Umbilical cord (tissue), 2 donors: ENCODE results near the gene RELN. TPM values are rescaled to one million over a fixed set of nuclear protein-coding genes. Genes with fewer than 3 reads are reported as not detected.
"Not testable (repeated sequence)": the region's sequence is repeated elsewhere in the genome, so short reads cannot be mapped to it uniquely, and the experiment has no call there.

Source experiments
- DNase-seq: peaks from one replicate; pipeline ENCODE4 v3.0.0-alpha.2; 2015; ENCODE audit warnings: low spot score
- total RNA-seq: library from RNA; depleted of rRNA; stranded (reverse); fragments of >200 nt; gene quantifications from one replicate; pipeline ENCODE4 v1.2.3, GENCODE V29; 2014; ENCODE audit warnings: low replicate concordance; ENCODE audit not compliant: insufficient read depth

The RELN gene
- total RNA-seq, 1 donor from 2014 or later, result 1.2 TPM

DNA sequence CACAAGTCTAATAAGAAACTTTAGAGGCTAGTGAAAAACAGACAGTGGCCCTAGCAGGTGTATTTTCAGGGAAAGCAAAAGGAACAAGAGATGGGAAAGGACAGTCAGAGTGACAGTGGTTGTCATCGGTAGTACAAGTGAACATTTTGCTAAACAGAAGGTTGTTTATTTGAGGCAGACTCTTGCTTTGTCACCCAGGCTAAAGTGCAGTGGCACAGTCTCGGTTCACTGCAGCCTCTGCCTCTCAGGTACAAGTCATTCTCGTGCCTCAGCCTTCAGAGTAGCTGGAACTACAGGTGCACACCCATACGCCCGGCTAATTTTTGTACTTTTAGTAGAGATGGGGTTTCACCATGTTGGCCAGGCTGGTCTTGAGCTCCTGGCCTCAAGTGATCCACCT lies 195.8 kb downstream of the RELN start:
- DNase-seq, result no peak

DNA sequence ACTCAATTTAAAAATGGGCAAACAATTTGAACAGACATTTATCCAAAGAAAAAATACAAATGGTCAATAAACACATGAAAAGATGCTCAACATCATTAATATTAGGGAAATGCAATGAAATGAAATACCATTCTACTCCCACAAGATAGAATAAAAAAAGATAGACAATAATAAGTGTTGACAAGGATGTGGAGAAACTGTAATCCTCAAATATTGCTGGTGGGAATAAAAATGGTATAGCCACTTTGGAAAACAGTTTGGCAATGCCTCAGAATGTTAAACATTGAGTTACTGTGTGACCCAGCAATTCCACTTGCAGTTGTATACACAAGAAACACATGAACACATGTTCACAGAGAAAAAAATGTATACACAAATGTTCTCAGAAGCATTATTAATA lies 197.6 kb downstream of the RELN start:
- no peak for DNase-seq

DNA sequence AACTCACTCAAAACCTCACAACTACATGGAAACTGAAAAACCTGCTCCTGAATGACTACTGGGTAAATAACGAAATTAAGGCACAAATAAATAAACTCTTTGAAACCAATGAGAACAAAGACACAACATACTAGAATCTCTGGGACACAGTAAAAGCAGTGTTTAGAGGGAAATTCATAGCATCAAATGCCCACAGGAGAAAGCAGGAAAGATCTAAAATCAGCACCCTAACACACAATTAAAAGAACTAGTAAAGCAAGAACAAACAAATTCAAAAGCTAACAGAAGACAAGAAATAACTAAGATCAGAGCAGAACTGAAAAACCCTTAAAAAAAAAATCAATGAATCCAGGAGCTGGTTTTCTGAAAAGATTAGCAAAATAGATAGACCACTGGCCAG lies 202.4 kb downstream of the RELN start:
- DNase-seq, result not testable (repeated sequence)

DNA sequence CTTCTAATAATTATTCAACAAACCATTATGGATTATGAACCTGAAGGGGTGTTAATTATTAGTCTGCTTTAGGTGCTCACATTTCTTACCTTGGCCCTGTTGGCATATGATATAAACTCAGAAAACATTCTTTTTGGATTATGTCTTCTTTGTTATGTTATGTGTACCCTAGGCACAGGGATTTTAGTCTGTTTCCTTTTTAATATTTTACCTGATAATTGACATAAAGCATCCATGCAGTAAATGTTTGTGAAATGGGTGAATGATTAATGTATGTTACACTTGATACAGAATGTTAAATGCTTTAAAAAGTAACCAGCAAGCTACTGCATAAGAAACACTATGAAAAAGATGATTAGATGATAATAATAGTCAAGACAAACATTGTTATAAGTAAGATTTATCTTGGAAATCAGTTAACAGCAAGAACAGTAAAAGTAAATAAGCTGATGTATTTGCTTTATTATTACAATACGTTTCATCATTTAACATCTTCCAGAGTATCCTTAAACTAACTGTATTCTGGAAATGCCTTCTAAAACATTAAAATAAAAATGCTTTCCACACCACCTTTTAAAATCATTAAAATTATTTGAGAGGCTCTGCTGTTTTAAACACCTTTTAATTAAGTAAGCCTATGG lies 204.7 kb downstream of the RELN start:
- no peak for DNase-seq

- no peak for DNase-seq
Measured at GRCh38 chr7:103781409-103781808, 208.0 kb downstream of the RELN start.

- DNase-seq, result not testable (repeated sequence)
Measured at GRCh38 chr7:103780561-103780960, 208.9 kb downstream of the RELN start.

DNA sequence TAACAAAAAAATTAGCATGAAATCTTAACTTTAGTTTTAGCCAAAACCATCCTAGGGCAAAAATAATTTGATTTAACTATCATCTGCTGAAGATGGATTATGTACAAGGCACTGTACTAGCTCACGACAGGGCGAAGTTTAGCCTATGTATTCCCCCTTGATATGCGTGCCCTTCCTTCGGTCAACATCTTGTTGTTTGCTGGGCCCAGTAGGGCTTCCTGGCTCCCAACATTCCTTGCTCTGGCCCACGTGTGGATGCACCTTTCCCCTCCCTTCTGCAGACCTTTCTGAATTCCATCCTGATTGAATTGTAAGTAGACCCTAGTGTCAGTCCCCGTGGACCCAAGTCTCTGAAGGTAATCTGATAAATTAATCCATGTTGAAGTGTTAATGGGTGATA lies 212.0 kb downstream of the RELN start:
- no peak for DNase-seq

- DNase-seq, result no peak
Measured at GRCh38 chr7:103773726-103774125, 215.7 kb downstream of the RELN start.

GRCh38 chr7:103772171-103772773 lies 217.2 kb downstream of the RELN start:
- no peak for DNase-seq

DNA sequence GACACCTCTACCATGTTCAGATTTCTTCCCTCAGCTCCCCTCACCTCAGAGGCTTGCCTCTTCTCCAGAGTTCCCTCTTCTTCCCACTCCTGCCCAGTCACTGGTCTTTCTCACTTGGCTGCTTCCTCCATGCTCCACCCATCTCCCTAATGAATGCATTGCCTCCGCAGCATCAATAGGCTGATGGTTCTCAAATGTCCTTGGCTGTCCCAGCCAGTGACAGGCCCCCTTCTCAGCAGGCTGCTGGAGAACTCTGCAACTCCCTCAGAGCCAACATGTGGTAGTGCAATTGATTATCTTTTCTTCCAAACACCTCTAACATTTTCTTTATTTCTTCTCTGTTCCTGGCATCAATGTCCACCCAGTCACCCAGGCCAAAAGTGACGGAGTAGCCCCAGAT lies 218.2 kb downstream of the RELN start:
- DNase-seq, result no peak

- peak; percentile 19 for DNase-seq
Measured at GRCh38 chr7:103766660-103767059, 222.8 kb downstream of the RELN start.

- DNase-seq, result no peak
Measured at GRCh38 chr7:103765901-103766300, 223.6 kb downstream of the RELN start.

DNA sequence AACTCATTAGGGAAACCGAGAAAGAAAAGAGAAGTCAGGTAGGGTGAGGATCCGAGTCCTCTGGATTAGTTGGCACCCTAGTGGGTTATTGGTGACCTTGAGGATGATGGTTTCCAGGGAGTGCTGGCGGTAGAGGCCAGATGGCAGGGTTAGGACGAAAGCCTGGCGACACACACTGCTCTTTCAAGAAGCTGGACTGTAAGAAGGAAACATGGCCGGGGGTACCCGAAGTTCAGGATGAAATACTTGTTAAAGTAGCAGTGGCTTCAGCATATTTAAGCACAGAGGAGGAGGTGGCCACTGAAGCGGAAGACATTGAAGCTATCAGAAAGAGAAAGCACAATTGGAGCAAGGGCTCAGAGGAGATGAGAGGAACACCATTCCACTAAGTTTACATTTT lies 224.6 kb downstream of the RELN start:
- DNase-seq, result no peak

DNA sequence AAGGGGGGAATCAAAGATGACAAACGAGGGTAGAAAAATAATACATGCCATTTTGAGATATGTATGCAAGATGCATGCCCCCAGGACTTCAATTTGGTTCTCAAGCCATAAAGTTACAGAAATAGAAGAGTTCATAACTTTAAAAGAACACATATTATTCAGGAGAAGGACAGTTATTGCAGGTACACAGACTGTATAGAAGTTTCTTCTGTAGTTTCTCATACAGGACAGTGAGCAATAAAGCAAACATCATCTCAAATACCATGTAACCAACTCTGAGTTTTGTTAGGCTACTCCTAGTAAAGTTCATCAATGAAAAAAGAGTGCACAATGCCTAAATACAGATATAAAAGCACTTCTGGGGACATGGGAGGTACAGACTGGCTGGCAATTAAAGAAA lies 226.6 kb downstream of the RELN start:
- no peak for DNase-seq

- no peak for DNase-seq
Measured at GRCh38 chr7:103762065-103762760, 227.2 kb downstream of the RELN start.

DNA sequence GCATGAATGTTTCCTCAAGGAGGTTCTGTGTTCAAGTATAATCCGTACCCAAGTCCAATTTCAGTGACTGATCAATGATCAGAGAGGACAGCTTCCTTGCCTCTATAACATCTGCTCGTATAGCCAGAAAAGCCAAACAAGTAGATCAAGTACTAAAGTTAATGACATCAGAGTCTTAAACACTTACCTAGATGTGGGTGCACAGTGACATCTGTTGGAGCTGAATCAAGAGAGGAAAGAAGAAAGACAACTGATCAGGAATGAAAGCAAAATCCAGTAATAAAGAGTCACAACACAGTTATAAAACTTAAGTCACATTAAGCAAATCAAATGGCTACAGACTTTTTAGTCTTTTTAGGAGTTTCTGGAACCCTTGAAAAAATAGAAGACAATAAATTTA lies 236.5 kb downstream of the RELN start:
- DNase-seq, result no peak

GRCh38 chr7:103751311-103751880 lies 238.1 kb downstream of the RELN start:
- no peak for DNase-seq

GRCh38 chr7:103748680-103749079 lies 240.8 kb downstream of the RELN start:
- no peak for DNase-seq

GRCh38 chr7:103735377-103735776 lies 254.1 kb downstream of the RELN start:
- no peak for DNase-seq

DNA sequence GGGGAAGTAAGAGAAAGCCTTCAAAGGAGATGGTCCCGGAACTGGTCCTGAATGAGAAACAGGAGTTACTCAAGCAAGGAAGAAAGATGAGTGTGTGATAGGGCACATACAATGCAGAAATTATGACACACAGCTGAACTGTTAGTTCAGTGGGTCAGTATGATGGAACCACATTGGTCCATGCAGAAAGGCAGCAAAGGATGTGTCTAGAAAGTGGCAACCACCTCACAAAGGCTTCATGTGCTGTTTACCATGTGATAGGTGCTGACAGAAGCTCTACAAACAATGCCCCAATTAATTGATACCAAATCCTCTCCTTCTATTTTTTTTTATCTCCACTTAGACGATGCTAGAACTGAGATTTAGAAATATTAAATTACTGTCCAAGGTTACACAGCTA lies 258.3 kb downstream of the RELN start:
- DNase-seq, result no peak

DNA sequence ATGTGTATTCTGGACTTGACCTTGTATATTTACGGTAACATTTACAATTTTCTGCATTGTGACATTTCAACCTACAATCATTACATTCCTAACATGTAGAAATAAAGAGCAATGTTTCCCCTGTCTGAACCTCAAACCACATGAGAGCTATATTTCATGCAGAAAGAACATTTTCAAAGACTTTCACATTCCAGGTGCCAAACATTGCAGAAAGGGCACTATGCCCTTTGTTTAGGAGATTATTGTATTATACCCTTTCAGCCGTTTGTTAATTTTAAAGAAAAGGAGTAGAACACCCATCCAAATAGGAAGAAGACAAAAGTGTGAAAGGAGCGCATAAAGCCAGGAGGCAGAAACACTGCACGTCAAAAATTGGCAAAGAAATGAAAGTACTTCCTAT lies 260.4 kb downstream of the RELN start:
- DNase-seq, result no peak

GRCh38 chr7:103727982-103728610 lies 261.4 kb downstream of the RELN start:
- no peak for DNase-seq
